Measurements from ENCODE around the gene CACNA1I. TPM values are rescaled to one million over a fixed set of nuclear protein-coding genes. Genes with fewer than 3 reads are reported as not detected.

Gene CACNA1I
- total RNA-seq, 1 experiment from 2014 or later = 2.1 TPM

DNA sequence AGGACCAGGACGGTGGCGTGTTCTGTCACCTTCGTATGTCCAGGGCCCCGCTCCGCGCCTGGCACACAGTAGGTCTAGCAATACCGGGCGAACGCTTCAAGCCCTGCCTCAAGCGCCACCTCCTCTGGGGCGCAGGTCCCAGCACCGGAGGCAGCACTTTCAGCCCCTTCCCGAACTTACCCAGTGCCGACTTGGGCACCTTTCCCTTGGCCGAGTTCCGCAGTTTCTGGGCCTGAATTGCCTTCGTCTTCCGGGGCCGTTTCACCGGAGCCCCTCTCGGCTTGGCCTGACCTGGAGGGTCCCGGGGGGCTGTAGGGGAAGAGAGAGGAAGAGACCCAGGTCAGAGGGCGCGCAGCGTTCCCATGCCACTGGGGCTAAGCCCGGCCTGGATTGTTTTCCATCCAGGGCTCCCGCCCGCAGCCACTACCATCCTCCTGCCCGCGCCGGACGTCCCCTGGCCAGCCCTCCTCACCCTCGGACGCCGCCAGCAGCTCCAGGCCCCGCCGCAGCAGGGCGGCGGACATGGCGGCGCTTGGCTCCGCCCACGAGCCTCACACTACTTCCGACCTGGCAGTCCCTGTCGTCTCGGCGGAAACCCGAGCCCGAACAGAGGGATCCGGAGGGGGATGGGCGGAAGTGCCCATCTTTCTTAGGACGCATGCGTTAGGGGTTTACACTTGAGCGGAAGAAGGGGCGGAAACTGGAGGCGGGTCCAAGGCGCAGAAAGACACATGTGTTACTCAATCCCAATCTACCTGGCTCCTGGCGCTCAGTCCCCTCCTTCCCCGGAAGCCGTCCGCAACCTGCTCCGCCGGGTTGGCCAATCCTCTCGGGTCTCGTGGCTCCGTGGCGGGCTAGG lies 38.1 kb upstream of the CACNA1I start, which contains the start of gene RPS19BP1 (continued):
- TF ChIP-seq, protein P1, sequence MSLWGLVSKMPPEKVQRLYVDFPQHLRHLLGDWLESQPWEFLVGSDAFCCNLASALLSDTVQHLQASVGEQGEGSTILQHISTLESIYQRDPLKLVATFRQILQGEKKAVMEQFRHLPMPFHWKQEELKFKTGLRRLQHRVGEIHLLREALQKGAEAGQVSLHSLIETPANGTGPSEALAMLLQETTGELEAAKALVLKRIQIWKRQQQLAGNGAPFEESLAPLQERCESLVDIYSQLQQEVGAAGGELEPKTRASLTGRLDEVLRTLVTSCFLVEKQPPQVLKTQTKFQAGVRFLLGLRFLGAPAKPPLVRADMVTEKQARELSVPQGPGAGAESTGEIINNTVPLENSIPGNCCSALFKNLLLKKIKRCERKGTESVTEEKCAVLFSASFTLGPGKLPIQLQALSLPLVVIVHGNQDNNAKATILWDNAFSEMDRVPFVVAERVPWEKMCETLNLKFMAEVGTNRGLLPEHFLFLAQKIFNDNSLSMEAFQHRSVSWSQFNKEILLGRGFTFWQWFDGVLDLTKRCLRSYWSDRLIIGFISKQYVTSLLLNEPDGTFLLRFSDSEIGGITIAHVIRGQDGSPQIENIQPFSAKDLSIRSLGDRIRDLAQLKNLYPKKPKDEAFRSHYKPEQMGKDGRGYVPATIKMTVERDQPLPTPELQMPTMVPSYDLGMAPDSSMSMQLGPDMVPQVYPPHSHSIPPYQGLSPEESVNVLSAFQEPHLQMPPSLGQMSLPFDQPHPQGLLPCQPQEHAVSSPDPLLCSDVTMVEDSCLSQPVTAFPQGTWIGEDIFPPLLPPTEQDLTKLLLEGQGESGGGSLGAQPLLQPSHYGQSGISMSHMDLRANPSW (CRISPR knock-in tag; conservative IDR thresholded peaks at IDR 0.05; ENCODE audit: low read depth) = 0 out of 2 replicates have a peak, but pooled peaks have one; percentile 20
- no peak for TF ChIP-seq TCF7 (CRISPR knock-in tag; IDR thresholded peaks at IDR 0.05; ENCODE audit: low read depth)
- TF ChIP-seq TP53 (CRISPR knock-in tag; IDR thresholded peaks at IDR 0.05) = peak; percentile 86
- no peak for TF ChIP-seq IRF2 (CRISPR knock-in tag; IDR thresholded peaks at IDR 0.05; ENCODE audit: borderline replicate concordance, low read depth)
- TF ChIP-seq, protein P2, sequence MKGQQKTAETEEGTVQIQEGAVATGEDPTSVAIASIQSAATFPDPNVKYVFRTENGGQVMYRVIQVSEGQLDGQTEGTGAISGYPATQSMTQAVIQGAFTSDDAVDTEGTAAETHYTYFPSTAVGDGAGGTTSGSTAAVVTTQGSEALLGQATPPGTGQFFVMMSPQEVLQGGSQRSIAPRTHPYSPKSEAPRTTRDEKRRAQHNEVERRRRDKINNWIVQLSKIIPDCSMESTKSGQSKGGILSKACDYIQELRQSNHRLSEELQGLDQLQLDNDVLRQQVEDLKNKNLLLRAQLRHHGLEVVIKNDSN (CRISPR knock-in tag; IDR thresholded peaks at IDR 0.05) = peak; percentile 13; the same call in 1 of the 2 replicates
- TF ChIP-seq, protein P3, sequence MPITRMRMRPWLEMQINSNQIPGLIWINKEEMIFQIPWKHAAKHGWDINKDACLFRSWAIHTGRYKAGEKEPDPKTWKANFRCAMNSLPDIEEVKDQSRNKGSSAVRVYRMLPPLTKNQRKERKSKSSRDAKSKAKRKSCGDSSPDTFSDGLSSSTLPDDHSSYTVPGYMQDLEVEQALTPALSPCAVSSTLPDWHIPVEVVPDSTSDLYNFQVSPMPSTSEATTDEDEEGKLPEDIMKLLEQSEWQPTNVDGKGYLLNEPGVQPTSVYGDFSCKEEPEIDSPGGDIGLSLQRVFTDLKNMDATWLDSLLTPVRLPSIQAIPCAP (CRISPR knock-in tag; IDR thresholded peaks at IDR 0.05) = peak; percentile 30; the same call in 1 of the 2 replicates
- TF ChIP-seq, protein P4, sequence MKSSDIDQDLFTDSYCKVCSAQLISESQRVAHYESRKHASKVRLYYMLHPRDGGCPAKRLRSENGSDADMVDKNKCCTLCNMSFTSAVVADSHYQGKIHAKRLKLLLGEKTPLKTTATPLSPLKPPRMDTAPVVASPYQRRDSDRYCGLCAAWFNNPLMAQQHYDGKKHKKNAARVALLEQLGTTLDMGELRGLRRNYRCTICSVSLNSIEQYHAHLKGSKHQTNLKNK (CRISPR knock-in tag; IDR thresholded peaks at IDR 0.05) = no peak
- TF ChIP-seq, protein P5, sequence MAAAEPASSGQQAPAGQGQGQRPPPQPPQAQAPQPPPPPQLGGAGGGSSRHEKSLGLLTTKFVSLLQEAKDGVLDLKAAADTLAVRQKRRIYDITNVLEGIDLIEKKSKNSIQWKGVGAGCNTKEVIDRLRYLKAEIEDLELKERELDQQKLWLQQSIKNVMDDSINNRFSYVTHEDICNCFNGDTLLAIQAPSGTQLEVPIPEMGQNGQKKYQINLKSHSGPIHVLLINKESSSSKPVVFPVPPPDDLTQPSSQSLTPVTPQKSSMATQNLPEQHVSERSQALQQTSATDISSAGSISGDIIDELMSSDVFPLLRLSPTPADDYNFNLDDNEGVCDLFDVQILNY (CRISPR knock-in tag; IDR thresholded peaks at IDR 0.05) = peak; percentile 67; the same call in 1 of the 2 replicates
- TF ChIP-seq ZNF263 (CRISPR knock-in tag; IDR thresholded peaks at IDR 0.05; ENCODE audit: low read depth) = no peak
- TF ChIP-seq, protein P6, sequence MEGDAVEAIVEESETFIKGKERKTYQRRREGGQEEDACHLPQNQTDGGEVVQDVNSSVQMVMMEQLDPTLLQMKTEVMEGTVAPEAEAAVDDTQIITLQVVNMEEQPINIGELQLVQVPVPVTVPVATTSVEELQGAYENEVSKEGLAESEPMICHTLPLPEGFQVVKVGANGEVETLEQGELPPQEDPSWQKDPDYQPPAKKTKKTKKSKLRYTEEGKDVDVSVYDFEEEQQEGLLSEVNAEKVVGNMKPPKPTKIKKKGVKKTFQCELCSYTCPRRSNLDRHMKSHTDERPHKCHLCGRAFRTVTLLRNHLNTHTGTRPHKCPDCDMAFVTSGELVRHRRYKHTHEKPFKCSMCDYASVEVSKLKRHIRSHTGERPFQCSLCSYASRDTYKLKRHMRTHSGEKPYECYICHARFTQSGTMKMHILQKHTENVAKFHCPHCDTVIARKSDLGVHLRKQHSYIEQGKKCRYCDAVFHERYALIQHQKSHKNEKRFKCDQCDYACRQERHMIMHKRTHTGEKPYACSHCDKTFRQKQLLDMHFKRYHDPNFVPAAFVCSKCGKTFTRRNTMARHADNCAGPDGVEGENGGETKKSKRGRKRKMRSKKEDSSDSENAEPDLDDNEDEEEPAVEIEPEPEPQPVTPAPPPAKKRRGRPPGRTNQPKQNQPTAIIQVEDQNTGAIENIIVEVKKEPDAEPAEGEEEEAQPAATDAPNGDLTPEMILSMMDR (IDR thresholded peaks at IDR 0.05) = no peak
- no peak for TF ChIP-seq NR1H2 (CRISPR knock-in tag; IDR thresholded peaks at IDR 0.05)
- no peak for TF ChIP-seq CBFB (CRISPR knock-in tag; IDR thresholded peaks at IDR 0.05; ENCODE audit: low read depth)
- TF ChIP-seq EMX1 (CRISPR knock-in tag; IDR thresholded peaks at IDR 0.05) = no peak
- TF ChIP-seq MXD4 (CRISPR knock-in tag; IDR thresholded peaks at IDR 0.05; ENCODE audit: borderline replicate concordance) = no peak
- TF ChIP-seq, protein P7, sequence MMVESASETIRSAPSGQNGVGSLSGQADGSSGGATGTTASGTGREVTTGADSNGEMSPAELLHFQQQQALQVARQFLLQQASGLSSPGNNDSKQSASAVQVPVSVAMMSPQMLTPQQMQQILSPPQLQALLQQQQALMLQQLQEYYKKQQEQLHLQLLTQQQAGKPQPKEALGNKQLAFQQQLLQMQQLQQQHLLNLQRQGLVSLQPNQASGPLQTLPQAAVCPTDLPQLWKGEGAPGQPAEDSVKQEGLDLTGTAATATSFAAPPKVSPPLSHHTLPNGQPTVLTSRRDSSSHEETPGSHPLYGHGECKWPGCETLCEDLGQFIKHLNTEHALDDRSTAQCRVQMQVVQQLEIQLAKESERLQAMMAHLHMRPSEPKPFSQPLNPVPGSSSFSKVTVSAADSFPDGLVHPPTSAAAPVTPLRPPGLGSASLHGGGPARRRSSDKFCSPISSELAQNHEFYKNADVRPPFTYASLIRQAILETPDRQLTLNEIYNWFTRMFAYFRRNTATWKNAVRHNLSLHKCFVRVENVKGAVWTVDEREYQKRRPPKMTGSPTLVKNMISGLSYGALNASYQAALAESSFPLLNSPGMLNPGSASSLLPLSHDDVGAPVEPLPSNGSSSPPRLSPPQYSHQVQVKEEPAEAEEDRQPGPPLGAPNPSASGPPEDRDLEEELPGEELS (CRISPR knock-in tag; IDR thresholded peaks at IDR 0.05) = peak; percentile 80; the same call in 1 of the 2 replicates
- TF ChIP-seq, protein P8, sequence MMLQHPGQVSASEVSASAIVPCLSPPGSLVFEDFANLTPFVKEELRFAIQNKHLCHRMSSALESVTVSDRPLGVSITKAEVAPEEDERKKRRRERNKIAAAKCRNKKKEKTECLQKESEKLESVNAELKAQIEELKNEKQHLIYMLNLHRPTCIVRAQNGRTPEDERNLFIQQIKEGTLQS (CRISPR knock-in tag; conservative IDR thresholded peaks at IDR 0.05) = no peak
- TF ChIP-seq, protein P9, sequence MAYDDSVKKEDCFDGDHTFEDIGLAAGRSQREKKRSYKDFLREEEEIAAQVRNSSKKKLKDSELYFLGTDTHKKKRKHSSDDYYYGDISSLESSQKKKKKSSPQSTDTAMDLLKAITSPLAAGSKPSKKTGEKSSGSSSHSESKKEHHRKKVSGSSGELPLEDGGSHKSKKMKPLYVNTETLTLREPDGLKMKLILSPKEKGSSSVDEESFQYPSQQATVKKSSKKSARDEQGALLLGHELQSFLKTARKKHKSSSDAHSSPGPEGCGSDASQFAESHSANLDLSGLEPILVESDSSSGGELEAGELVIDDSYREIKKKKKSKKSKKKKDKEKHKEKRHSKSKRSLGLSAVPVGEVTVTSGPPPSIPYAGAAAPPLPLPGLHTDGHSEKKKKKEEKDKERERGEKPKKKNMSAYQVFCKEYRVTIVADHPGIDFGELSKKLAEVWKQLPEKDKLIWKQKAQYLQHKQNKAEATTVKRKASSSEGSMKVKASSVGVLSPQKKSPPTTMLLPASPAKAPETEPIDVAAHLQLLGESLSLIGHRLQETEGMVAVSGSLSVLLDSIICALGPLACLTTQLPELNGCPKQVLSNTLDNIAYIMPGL (CRISPR knock-in tag; IDR thresholded peaks at IDR 0.05) = 0 out of 2 replicates have a peak, but pooled peaks have one; percentile 71
- peak; percentile 65 for TF ChIP-seq NFYB (CRISPR knock-in tag; conservative IDR thresholded peaks at IDR 0.05; ENCODE audit: low read depth)
- TF ChIP-seq OVOL2 (CRISPR knock-in tag; IDR thresholded peaks at IDR 0.05; ENCODE audit: borderline replicate concordance) = no peak
- TF ChIP-seq, protein P10, sequence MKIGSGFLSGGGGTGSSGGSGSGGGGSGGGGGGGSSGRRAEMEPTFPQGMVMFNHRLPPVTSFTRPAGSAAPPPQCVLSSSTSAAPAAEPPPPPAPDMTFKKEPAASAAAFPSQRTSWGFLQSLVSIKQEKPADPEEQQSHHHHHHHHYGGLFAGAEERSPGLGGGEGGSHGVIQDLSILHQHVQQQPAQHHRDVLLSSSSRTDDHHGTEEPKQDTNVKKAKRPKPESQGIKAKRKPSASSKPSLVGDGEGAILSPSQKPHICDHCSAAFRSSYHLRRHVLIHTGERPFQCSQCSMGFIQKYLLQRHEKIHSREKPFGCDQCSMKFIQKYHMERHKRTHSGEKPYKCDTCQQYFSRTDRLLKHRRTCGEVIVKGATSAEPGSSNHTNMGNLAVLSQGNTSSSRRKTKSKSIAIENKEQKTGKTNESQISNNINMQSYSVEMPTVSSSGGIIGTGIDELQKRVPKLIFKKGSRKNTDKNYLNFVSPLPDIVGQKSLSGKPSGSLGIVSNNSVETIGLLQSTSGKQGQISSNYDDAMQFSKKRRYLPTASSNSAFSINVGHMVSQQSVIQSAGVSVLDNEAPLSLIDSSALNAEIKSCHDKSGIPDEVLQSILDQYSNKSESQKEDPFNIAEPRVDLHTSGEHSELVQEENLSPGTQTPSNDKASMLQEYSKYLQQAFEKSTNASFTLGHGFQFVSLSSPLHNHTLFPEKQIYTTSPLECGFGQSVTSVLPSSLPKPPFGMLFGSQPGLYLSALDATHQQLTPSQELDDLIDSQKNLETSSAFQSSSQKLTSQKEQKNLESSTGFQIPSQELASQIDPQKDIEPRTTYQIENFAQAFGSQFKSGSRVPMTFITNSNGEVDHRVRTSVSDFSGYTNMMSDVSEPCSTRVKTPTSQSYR (CRISPR knock-in tag; IDR thresholded peaks at IDR 0.05) = peak; percentile 75; the same call in 1 of the 2 replicates
- 0 out of 2 replicates have a peak, but pooled peaks have one; percentile 64 for TF ChIP-seq CREM (CRISPR knock-in tag; IDR thresholded peaks at IDR 0.05)
- TF ChIP-seq ZNF219 (CRISPR knock-in tag; IDR thresholded peaks at IDR 0.05; ENCODE audit: borderline replicate concordance) = 0 out of 2 replicates have a peak, but pooled peaks have one; percentile 57
- TF ChIP-seq ZNF671 (CRISPR knock-in tag; IDR thresholded peaks at IDR 0.05) = no peak
